HS-5 (cell line): ENCODE measurements around the gene ELF3.
"Not testable (repeated sequence)": the region's sequence is repeated elsewhere in the genome, so short reads cannot be mapped to it uniquely, and the experiment has no call there.

Experiments
- DNase-seq: peaks from one replicate; pipeline ENCODE4 v3.0.0-alpha.2; 2012; ENCODE audit warnings: low read depth

The ELF3 gene

GRCh38 chr1:202009326-202010179 lies 834 bp upstream of the ELF3 start:
- DNase-seq = peak; percentile 42

DNA sequence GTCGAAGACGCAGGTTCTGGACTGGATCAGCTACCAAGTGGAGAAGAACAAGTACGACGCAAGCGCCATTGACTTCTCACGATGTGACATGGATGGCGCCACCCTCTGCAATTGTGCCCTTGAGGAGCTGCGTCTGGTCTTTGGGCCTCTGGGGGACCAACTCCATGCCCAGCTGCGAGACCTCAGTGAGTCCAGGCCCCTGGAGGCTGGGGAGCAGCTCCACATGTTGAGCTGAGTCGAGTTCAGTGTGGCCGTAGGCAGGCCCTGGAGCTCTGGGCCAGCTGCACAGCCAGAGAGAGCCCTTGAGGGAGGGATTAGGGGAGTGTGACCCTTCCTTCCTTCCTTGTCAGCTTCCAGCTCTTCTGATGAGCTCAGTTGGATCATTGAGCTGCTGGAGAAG lies 1.6 kb downstream of the ELF3 start:
- no peak for DNase-seq

DNA sequence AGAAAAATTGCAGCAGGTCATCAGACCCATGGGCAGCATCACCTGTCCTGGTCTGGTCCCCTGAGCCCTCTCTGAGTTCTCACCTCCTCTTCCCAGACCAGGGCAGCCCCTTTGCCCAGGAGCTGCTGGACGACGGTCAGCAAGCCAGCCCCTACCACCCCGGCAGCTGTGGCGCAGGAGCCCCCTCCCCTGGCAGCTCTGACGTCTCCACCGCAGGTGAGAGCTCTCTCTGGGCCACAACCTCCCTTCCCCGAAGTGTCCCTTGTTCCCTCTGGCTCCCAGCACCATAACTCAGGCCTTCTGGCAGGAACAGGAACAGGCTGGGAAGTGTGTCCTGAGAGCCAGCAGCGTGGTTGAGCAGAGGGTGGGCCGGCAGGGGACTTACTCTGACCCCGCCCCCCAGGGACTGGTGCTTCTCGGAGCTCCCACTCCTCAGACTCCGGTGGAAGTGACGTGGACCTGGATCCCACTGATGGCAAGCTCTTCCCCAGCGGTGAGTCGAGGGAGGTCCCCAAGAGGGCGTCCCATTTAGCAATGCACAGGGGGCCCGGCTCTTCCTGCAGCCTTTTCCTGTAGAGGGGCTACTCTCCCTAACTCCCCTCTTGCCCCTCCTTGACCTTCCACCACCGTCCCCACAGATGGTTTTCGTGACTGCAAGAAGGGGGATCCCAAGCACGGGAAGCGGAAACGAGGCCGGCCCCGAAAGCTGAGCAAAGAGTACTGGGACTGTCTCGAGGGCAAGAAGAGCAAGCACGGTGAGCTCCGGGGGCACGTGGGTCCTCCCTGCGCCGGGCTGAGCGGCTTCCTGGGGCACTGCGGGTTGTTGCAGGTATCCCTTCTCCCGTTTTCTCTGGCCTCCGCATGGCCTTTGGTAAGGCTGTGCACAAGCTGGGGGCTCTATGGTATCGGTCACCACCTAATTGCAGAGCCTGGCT lies 2.4 kb downstream of the ELF3 start:
- DNase-seq = no peak

DNA sequence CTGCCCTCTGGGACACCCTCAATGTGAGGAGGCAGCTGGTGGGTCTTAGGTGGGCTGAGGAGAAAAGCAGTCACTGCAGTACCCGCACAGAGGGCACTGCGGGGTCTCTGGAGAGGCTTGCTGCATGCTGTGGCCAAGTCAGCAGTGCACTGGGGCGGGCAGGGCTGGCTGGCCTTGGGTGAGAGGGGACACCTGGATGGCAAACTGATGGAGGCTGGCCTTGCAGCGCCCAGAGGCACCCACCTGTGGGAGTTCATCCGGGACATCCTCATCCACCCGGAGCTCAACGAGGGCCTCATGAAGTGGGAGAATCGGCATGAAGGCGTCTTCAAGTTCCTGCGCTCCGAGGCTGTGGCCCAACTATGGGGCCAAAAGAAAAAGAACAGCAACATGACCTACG lies 3.2 kb downstream of the ELF3 start:
- DNase-seq = no peak

DNA sequence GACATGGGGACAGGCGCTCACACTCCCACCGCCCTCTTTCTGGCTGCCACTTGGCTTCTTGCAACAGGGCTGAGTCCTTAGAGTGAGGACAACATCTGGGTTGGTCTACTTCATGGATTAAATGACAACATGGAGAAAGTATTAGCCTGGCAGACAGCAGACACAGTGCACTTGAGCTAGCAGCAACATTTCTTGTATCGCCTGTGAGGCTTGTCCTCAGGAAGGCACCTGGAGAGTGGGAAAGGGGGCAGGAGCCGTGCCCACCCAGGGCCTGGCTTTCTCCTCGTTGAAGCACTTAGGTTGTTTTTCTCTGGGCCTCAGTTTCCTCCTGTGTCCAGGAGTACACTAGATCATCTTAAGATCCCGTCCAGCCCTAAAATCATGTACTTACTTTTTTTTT lies 3.7 kb downstream of the ELF3 start:
- no peak for DNase-seq

DNA sequence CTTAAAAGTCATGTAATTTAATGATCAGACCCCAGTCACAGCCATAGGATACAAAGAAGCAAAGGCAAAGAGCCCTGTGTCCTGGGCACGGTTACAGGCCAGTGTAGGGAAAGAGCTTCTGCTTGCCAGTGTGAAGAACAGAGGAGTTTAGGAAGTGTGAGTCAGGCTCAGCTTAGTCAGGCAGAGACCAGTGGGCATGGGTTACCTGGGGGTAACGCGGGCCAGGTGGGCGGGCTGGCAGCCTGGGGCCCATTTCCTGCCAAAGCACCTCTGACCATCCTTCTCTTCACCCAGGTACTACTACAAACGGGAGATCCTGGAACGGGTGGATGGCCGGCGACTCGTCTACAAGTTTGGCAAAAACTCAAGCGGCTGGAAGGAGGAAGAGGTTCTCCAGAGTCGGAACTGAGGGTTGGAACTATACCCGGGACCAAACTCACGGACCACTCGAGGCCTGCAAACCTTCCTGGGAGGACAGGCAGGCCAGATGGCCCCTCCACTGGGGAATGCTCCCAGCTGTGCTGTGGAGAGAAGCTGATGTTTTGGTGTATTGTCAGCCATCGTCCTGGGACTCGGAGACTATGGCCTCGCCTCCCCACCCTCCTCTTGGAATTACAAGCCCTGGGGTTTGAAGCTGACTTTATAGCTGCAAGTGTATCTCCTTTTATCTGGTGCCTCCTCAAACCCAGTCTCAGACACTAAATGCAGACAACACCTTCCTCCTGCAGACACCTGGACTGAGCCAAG lies 4.7 kb downstream of the ELF3 start:
- no peak for DNase-seq

DNA sequence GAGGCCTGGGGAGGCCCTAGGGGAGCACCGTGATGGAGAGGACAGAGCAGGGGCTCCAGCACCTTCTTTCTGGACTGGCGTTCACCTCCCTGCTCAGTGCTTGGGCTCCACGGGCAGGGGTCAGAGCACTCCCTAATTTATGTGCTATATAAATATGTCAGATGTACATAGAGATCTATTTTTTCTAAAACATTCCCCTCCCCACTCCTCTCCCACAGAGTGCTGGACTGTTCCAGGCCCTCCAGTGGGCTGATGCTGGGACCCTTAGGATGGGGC lies 5.2 kb downstream of the ELF3 start:
- DNase-seq = no peak

DNA sequence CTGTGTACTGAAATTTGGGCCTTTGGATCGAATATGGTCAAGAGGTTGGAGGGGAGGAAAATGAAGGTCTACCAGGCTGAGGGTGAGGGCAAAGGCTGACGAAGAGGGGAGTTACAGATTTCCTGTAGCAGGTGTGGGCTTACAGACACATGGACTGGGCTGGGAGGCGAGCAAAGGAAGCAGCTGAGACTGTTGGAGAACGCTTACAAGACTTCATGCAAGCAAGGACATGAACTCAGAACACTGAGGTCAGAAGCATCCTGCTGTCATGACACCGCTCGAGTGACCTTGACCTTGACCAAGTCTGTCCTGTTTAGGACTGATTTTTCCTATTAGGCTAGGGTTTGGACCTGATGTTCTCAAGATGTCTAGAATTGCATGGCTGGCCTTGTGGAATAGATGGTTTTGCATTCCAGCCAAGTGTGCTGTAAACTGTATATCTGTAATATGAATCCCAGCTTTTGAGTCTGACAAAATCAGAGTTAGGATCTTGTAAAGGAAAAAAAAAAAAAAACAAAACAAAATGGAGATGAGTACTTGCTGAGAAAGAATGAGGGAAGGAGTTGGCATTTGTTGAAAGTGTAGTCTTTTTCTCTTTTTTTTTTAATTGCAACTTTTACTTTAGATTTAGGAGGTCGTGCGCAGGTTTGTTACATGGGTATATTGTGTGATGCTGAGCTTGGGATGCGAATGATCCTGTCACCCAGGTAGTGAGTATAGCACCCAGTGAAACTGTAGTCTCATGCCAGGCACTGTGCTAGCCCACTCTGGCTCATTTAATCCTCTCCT lies 5.8 kb downstream of the ELF3 start:
- DNase-seq = no peak

GRCh38 chr1:202016811-202017748 lies 6.7 kb downstream of the ELF3 start:
- DNase-seq = no peak

DNA sequence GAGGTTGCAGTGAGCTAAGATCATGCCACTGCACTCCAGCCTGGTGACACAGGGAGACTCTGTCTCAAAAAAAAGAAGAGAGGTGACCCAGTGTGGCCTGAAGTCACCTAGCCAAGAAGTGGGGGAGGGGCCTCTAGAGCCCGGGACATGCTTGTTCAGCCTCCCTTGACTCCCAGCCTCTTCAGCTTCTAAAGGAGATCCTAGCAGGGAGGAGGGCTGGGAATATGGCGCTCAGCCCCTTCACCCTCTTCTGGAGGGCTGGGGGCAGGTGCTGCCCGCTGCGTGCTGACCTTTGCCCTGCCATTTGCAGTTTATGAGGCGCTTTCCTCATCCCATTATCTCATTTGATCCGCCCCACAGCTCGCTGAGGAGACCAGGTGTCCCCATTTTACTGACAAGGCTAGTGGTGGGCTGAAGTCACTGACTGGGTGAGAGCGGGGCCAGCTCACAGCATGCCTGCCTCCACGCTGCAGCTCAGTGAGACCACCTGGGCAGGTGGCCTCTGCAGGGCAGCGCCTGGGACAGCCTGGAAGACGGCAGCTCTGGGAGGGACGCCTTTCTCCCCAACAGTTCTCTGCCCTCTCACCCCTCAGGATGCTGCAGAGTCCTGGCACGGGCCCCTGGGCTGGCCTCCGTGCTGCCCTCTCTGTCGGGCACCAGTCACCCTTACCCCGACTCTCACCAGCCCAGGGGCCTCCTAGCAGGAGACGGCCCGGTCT lies 7.5 kb downstream of the ELF3 start:
- DNase-seq = no peak

DNA sequence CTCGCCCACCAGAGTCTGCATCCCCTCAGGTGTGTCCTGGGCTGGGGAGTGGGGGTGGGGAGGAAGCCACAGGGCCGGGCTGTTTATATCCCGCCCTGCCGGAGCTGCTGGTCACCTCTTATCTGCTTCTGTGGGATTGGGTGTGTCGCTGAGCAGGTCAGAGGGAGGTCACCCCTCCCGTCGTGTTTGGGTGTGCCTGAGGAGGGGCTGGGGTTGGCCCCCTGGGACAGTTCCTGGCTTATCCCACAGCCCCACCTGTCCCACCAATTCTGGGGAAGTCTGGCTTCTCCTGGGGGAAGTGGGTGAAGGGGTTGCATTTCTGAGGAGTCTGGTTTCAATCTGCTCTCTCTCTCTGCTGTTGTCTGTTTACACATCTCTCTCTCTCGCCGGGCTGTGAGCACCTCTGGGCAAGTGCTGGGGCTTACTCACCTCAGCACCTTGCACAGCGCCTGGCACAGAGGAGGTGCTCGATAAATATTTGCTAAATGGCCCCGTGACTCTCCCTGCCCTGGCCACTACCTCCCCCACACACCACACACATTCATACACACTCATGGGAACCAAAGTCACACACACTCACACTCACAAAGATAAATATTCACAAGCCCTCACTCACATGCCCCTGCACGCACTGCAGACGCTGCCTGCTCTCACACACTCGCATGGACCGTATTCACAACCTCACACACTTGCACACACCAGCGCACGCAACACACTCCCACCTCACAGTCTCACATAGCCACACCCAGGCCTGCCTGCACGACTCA lies 8.3 kb downstream of the ELF3 start:
- no peak for DNase-seq

DNA sequence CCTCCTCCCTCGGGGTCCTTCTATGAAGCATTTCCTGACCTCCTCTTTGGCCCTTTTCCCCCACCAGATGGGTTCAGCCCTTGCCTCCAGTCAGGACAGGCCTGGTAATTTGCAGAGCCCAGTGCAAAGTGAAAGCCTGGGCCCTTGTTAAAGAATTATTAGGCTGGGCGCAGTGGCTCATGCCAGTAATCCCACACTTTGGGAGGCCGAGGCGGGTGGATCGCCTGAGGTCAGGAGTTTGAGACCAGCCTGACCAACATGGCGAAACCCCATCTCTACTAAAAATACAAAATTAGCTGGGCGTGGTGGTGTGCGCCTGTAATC lies 8.8 kb downstream of the ELF3 start:
- DNase-seq = not testable (repeated sequence)

GRCh38 chr1:202023001-202023433 lies 12.6 kb downstream of the ELF3 start:
- DNase-seq = no peak

DNA sequence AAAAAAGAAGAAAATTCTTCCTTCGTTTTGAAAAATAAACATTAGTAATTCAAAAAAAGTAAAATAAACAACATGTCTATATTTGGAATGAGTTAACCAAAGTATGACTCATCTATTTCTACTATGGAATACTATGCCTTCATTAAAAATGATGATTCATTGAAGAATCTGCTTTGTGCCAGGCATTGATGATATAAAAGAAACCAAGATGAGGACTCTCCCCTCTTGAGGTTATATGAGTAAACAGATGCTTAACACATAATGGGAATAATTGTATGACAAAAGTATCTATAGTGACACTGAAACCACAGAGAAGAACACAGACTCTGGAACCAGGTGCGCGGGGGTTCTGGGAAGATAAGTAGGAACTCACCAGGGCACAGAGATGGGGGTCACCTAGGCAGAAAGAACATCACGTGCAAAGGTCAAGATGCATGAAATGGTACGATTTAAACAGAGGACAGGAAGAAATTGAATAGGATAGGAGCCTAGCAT lies 18.8 kb downstream of the ELF3 start:
- DNase-seq = peak; percentile 70

DNA sequence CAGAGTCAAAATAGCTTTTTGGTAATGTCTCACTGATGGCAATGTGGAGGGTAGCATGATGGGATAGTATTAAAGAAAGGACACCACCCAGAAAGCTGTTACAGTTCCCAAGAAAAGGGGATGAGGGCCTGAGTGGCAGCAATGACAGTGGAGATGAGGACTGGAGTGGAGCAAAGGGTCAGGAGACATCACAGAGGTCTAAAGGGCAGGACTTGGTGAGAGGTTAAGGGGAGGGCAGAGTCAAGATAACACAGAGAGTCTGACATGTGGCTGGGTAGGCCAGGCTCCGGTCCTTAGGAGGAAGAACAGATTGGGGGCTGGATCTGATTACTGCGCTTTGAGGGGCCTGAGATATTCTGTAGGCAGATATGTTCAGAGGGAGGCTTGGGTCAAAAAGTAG lies 19.3 kb downstream of the ELF3 start:
- no peak for DNase-seq

DNA sequence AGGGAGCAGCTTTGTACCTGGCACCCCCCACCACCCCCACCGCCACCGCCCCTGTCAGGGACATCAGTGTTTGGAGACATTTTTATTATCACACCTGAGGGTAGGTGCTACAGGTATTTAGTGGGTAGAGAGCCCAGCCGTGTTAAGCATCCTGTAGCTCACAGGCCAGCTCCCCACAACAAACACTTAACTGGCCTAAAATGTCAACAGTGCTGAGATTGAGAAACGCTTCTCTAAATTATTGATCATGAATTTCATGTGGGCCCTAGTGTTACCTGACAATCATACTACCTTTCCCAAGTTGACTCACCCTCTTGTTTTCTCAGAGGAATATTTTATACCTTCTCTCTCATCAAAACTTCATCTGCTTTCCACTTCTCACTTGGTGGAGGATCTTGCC lies 21.4 kb downstream of the ELF3 start:
- DNase-seq = no peak

DNA sequence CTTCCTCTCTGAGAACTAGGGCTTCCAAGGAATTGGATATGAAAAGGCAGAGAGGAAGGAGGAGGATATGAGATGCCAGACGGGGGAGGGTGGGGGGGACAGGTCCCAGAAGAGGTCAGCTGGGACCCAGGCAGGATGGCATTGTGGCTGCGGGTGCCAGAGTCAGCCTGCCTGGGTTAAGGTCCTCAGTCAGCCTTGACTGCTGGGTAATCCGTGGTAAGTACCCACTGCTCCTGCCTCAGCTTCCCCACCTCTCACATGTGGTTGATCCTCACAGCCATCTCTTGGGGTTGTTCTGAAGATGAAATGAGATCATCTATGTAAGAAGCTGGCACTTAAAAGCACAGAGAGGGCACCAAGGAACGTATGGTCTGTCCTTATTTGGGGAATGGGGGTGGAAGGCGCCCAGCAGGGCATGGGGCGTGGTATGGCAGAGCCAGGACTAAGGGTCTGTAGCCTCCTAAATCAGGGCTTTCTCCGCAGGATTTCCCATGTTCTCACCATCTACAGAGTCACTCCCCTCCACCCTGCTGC lies 23.8 kb downstream of the ELF3 start:
- DNase-seq = no peak

GRCh38 chr1:202034683-202035462 lies 24.5 kb downstream of the ELF3 start:
- DNase-seq = peak; percentile 78
